ENCODE measurements around the gene UGT2B17. TPM values are rescaled to one million over a fixed set of nuclear protein-coding genes. Genes with fewer than 3 reads are reported as not detected.
"Not testable (repeated sequence)": the region's sequence is repeated elsewhere in the genome, so short reads cannot be mapped to it uniquely, and the experiment has no call there.

UGT2B17 gene
- total RNA-seq (2021): not detected in 2 replicates
- not detected for Bru-seq, nascent RNA
- BruChase-seq, experiment 1, labeled RNA remaining after a 2-hour chase: not detected
- BruChase-seq, experiment 2, labeled RNA remaining after a 6-hour chase: not detected
- long read RNA-seq: 0 reads

DNA sequence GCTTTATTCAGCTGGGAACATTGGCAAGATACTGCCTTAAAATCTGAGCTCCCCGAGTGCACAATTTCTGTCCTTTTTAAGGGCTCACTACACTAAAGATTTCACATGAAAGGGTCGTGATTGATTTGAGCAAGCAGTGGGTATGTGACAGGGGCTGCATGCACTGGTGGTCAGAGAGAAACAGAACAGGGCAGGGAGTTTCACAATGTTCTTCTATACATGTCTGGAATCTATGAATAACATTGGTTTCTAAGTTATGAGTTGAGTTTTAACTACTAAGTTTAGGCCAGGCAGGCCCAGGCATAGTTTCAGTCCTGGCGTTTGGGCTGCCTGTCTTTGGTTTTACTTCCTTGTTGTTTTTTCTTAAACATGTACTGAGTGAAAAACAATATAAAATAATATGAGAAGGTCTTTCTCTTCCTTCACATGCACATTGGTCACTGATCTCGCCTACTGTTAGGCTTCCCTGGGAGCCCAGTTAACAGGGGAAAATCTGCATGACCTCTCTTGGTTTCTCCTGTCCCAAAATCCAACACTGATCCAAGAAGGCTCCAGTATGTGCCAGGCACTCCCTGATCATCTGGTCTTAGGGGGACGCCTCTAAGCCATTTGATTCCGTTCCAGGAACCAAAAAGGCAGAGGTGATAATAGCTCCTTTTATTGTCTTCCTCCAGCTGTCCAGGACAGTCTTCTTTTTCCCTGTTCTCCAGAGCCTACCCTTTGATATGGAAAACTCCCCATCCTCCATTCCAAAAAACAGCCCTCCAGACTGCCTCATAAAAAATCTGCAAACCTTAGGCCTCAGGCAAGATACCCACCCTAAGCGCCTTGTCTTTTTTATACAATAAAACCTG lies at the start of gene UGT2B17:
Gene UGT2B17 (minus strand): TSS at position 51 of the 854 bp plus-strand sequence. CDS start 7,838 bp downstream, outside the sequence.
- POLR2A ChIA-PET (ENCODE audit: unreplicated experiment): no interaction called here
- Histone ChIP-seq H3F3A (ENCODE audit: insufficient read depth, low read depth) (no peaks in the 10 kb centered on the region), H3K9me3 (ENCODE audit: insufficient read depth, low read depth) (no peaks in the 10 kb centered on the region), H3K9me2 (ENCODE audit: insufficient read depth) (no peaks in the 10 kb centered on the region), H3K4me2 (no peak within 1 kb of the TSS), H4K20me1 (ENCODE audit: insufficient read depth) (no peaks in the 10 kb centered on the region), H3K4me1 (replicated peaks; ENCODE audit: insufficient read depth) (no peaks in the 10 kb centered on the region), H3K27me3 (ENCODE audit: insufficient read depth, low read depth) (no peaks in the 10 kb centered on the region), H3K27ac (no peak within 1 kb of the TSS), H3K36me3 (ENCODE audit: low read depth) (no peaks in the 10 kb centered on the region), H3K79me2 (ENCODE audit: low read depth) (no peaks in the 10 kb centered on the region), H2AFZ (no peak within 1 kb of the TSS), H3K4me3 (no peak within 1 kb of the TSS)
- CTCF ChIA-PET: no interaction called here
- no peak for TF ChIP-seq EZH2 (IDR thresholded peaks at IDR 0.05; ENCODE audit: low read depth)
- DNase-seq: no peak
- intact Hi-C loops (cut with micrococcal nuclease; ENCODE audit: unreplicated experiment): no loop called here
- no TSS peak for BruUV-seq (replicated peaks)

DNA sequence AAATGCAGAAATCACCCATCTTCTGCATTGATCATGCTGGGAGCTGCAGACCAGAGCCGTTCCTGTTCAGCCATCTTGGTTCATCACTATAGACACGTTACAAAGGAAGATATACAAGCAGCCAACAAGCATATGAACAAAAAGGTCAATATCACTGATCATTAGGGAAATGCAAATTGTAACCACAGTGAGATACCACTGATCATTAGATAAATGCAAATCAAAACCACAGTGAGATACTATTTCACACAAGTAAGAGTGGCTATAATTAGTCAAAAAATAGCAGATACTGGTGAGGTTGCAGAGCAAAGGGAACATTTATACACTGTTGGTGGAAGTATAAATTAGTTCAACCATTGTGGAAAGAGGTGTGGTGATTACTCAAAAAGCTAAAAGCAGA lies 46.6 kb upstream of the UGT2B17 start:
- H3K27ac ChIP-seq; H3K9me2 ChIP-seq (ENCODE audit: insufficient read depth); H3K79me2 ChIP-seq (ENCODE audit: low read depth); H4K20me1 ChIP-seq (ENCODE audit: insufficient read depth); H2AFZ ChIP-seq; H3K4me2 ChIP-seq; H3K36me3 ChIP-seq (ENCODE audit: low read depth); POLR2A ChIA-PET (ENCODE audit: unreplicated experiment); CTCF ChIA-PET; intact Hi-C loops (cut with micrococcal nuclease; ENCODE audit: unreplicated experiment); H3F3A ChIP-seq (ENCODE audit: insufficient read depth, low read depth); H3K27me3 ChIP-seq (ENCODE audit: insufficient read depth, low read depth); H3K9me3 ChIP-seq (ENCODE audit: insufficient read depth, low read depth); H3K4me1 ChIP-seq (replicated peaks; ENCODE audit: insufficient read depth); BruUV-seq (replicated peaks); H3K4me3 ChIP-seq; DNase-seq: not testable (repeated sequence)

DNA sequence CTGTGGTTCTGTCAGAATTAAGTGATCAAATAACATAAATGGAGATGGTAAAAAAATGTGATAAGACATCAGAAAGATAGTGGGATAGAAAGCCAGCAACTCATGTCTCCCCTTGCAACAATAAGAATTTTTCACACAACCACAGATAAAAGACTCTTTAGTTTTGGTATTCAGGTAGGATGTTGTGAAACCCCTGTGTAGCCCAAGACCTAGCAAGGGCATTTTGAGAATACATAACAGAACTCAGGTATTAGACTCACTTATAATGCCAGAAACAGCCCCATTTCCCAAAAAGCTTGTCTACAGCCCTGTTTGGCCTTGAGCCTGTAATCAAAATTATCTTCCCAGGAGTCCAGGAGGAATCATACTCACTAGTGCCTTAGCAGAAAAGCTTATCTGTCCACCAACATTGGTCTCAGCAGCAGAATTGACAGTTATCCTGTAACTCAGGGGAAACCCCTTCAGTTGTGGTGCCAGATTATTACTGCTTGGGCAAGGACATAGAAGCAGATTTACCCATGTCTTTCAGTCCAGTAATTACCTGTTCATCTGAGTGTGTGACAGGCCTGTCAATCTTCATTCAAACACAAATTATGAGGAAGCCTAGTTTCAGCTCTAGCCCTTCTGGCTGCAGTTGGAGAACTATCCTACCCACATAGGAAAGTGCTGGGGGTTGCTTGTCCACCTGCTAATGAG lies 41.0 kb upstream of the UGT2B17 start:
- Histone ChIP-seq H3K27me3 (ENCODE audit: insufficient read depth, low read depth) (no peaks in the 10 kb centered on the region), H3K9me3 (ENCODE audit: insufficient read depth, low read depth) (no peaks in the 10 kb centered on the region), H3K27ac (no peak overlapping the region), H3K4me2 (no peak overlapping the region), H3K36me3 (ENCODE audit: low read depth) (no peaks in the 10 kb centered on the region), H3F3A (ENCODE audit: insufficient read depth, low read depth) (no peaks in the 10 kb centered on the region), H3K4me3 (no peak overlapping the region), H3K4me1 (replicated peaks; ENCODE audit: insufficient read depth) (no peaks in the 10 kb centered on the region), H4K20me1 (ENCODE audit: insufficient read depth) (no peaks in the 10 kb centered on the region), H3K9me2 (ENCODE audit: insufficient read depth) (no peaks in the 10 kb centered on the region), H2AFZ (no peak overlapping the region), H3K79me2 (ENCODE audit: low read depth) (no peaks in the 10 kb centered on the region)
- no peak for DNase-seq
- ChIA-PET POLR2A (ENCODE audit: unreplicated experiment) (no interaction called here), CTCF (no interaction called here)
- BruUV-seq (replicated peaks): no TSS peak
- intact Hi-C loops (cut with micrococcal nuclease; ENCODE audit: unreplicated experiment): no loop called here
- no peak for TF ChIP-seq EZH2 (IDR thresholded peaks at IDR 0.05; ENCODE audit: low read depth)
- TF ChIP-seq, protein P1, sequence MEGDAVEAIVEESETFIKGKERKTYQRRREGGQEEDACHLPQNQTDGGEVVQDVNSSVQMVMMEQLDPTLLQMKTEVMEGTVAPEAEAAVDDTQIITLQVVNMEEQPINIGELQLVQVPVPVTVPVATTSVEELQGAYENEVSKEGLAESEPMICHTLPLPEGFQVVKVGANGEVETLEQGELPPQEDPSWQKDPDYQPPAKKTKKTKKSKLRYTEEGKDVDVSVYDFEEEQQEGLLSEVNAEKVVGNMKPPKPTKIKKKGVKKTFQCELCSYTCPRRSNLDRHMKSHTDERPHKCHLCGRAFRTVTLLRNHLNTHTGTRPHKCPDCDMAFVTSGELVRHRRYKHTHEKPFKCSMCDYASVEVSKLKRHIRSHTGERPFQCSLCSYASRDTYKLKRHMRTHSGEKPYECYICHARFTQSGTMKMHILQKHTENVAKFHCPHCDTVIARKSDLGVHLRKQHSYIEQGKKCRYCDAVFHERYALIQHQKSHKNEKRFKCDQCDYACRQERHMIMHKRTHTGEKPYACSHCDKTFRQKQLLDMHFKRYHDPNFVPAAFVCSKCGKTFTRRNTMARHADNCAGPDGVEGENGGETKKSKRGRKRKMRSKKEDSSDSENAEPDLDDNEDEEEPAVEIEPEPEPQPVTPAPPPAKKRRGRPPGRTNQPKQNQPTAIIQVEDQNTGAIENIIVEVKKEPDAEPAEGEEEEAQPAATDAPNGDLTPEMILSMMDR (conservative IDR thresholded peaks at IDR 0.05): no peak

DNA sequence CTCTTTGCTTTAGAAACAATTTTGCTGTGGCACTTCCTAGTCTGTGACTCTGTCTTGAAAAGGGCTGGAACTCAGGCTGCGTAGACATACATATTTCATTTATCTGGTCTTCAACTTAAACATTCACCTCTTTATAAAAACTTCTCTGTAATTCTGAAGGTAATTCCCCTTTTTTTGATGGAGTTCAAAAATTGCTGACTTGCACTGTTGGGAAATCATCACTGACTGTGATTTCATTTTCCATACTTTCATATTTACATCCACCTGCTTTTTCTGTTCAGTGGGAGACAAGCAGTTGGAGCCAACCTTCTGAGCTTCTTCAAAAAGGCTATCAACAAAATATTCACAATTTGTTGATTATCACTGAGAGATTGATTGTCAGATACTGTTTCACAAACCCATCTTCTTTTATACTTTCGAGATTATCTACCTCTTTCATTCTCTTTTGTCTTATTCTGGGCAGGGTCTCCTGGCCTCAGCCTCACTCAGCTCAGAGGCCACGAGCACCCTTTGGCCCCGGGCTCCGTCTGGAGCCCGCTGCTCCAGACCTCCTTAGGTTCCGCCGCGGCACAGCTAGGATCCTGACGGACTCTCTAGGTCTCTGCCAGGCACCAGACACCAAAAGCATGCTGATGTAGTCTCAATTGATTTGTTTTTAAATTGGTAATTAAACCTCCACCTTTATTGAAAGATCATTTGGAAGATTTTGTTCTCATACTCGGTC lies 39.7 kb upstream of the UGT2B17 start:
- H3K4me2 ChIP-seq: no peak overlapping the region
- no peaks in the 10 kb centered on the region for H3F3A ChIP-seq (ENCODE audit: insufficient read depth, low read depth)
- H3K4me1 ChIP-seq (replicated peaks; ENCODE audit: insufficient read depth): no peaks in the 10 kb centered on the region
- no peaks in the 10 kb centered on the region for H3K9me3 ChIP-seq (ENCODE audit: insufficient read depth, low read depth)
- no peaks in the 10 kb centered on the region for H3K27me3 ChIP-seq (ENCODE audit: insufficient read depth, low read depth)
- POLR2A ChIA-PET (ENCODE audit: unreplicated experiment): no interaction called here
- no peak overlapping the region for H3K27ac ChIP-seq
- BruUV-seq (replicated peaks): no TSS peak
- no peak for DNase-seq
- TF ChIP-seq EZH2 (IDR thresholded peaks at IDR 0.05; ENCODE audit: low read depth): no peak
- TF ChIP-seq, protein P1 (conservative IDR thresholded peaks at IDR 0.05): no peak
- no peaks in the 10 kb centered on the region for H3K79me2 ChIP-seq (ENCODE audit: low read depth)
- no peak overlapping the region for H2AFZ ChIP-seq
- CTCF ChIA-PET: no interaction called here
- H3K9me2 ChIP-seq (ENCODE audit: insufficient read depth): no peaks in the 10 kb centered on the region
- H3K4me3 ChIP-seq: no peak overlapping the region
- no peaks in the 10 kb centered on the region for H3K36me3 ChIP-seq (ENCODE audit: low read depth)
- intact Hi-C loops (cut with micrococcal nuclease; ENCODE audit: unreplicated experiment): no loop called here
- no peaks in the 10 kb centered on the region for H4K20me1 ChIP-seq (ENCODE audit: insufficient read depth)
